Kidney epithelial cell (primary cell): Measurements from ENCODE around the gene CD1D. TPM values are rescaled to one million over a fixed set of nuclear protein-coding genes. Genes with fewer than 3 reads are reported as not detected.

Source experiments
- DNase-seq: peaks from one replicate; pipeline ENCODE4 v3.0.0-alpha.2; 2010; ENCODE audit warnings: low read depth
- H3K27me3 ChIP-seq: 2 replicates; pipeline ENCODE4 v1.6.0; 2011; ENCODE audit warnings: low read length; ENCODE audit not compliant: control insufficient read depth, insufficient read depth
- H3K36me3 ChIP-seq: 2 replicates; pipeline ENCODE4 v1.5.1; 2011; ENCODE audit warnings: low read length; ENCODE audit not compliant: control insufficient read depth, insufficient read depth
- H3K4me3 ChIP-seq: 2 replicates; pipeline ENCODE4 v1.5.1; 2011; ENCODE audit warnings: low read depth, mild to moderate bottlenecking, control low read depth, low read length
- total RNA-seq: library from RNA; depleted of rRNA; stranded (reverse); fragments of >200 nt; gene quantifications from 2 replicates; pipeline ENCODE4 v1.2.3, GENCODE V29; 2015
- TF ChIP-seq, protein P1 (sequence below): IDR thresholded peaks from 2 replicates; pipeline ENCODE4 v1.5.1; 2011; ENCODE audit warnings: mild to moderate bottlenecking, moderate library complexity, low read length, control low read depth, inconsistent platforms; ENCODE audit not compliant: insufficient read depth, poor library complexity, severe bottlenecking

CD1D gene
- total RNA-seq, 1 donor from 2014 or later = 0.67 TPM

DNA sequence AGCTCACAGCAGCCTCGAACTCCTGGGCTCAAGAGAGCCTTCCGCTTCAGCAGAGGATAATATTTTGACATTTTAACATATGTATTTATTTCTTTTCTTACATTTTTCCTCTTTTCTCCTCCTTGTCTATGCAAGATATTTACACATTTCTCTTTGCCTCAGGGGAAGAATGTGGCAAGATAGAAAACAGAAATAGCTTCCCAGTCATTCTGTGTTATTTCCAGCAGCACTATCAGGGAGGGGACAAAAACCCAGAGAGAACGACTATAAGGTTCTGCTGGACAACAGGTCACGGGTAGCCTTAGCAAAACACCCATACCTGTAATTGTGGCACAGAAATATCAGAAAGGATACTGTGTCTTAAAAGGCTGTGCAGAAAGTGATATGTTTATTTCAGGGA is 7.9 kb downstream of the CD1D start:
- TF ChIP-seq, protein P1, sequence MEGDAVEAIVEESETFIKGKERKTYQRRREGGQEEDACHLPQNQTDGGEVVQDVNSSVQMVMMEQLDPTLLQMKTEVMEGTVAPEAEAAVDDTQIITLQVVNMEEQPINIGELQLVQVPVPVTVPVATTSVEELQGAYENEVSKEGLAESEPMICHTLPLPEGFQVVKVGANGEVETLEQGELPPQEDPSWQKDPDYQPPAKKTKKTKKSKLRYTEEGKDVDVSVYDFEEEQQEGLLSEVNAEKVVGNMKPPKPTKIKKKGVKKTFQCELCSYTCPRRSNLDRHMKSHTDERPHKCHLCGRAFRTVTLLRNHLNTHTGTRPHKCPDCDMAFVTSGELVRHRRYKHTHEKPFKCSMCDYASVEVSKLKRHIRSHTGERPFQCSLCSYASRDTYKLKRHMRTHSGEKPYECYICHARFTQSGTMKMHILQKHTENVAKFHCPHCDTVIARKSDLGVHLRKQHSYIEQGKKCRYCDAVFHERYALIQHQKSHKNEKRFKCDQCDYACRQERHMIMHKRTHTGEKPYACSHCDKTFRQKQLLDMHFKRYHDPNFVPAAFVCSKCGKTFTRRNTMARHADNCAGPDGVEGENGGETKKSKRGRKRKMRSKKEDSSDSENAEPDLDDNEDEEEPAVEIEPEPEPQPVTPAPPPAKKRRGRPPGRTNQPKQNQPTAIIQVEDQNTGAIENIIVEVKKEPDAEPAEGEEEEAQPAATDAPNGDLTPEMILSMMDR = no peak
- H3K27me3 ChIP-seq = peaks cover 3% of the 10 kb centered on the region
- no peak overlapping the region for H3K4me3 ChIP-seq
- no peaks in the 10 kb centered on the region for H3K36me3 ChIP-seq
- no peak for DNase-seq

DNA sequence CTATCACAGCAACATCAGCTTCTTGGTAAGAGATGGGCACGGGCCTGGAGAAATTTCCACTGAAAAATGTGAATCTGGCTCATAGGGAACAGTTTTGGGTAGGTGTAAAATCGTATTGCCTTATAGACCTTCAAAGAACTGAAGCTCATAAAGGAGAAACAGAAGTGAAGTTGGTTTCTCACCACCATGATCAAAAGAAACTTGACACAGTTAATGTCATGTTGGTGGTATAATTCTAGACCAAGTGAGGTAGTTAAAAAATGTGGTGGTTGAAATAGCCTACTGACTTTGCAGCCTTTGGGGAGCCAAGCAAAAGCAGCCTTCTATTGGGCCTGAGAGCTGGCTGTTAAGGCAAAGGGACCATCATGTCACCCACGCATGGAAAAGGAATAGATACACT is 8.9 kb downstream of the CD1D start:
- DNase-seq = no peak
- H3K36me3 ChIP-seq = no peaks in the 10 kb centered on the region
- H3K4me3 ChIP-seq = no peak overlapping the region
- no peaks in the 10 kb centered on the region for H3K27me3 ChIP-seq
- TF ChIP-seq, protein P1 = no peak

DNA sequence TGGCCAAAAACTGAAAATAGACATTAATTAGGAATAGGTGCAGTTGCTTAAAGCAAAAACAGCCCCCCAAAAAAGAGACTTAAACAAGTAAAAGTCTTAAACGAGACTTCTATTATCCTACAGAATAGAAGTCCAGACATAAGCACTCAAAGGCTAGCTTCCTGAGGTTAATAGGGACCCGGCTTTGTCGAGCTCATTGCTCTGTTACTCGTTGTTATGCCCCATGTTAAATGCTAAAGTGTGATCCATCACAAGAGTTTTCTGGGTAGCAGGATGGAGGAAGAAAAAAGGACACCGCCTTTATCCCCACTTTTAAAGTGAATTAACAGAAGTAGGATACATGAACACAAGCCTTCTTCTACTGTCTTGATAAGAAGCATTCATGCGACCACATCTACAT is 10.6 kb downstream of the CD1D start:
- Histone ChIP-seq H3K4me3 (no peak overlapping the region), H3K27me3 (no peaks in the 10 kb centered on the region), H3K36me3 (no peaks in the 10 kb centered on the region)
- TF ChIP-seq, protein P1 = no peak
- DNase-seq = no peak

DNA sequence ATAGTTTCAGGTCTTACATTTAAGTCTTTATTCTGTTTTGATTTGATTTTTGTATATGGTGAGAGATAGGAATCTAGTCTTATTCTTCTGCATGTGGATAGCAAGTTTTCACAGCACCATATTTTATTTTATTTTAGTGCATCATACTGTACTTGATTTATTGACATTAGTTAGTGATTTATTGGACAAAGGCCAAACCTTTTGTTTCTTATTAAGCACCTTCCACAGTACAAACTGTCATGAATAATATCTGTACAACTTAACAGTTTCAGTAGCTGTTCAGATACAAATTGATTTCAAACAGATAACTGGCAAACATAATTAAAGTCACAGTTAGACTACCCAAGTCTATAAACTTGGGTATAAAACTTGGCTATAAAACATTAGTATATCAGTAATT is 15.8 kb downstream of the CD1D start:
- no peaks in the 10 kb centered on the region for H3K36me3 ChIP-seq
- H3K4me3 ChIP-seq = no peak overlapping the region
- TF ChIP-seq, protein P1 = no peak
- no peak for DNase-seq
- no peaks in the 10 kb centered on the region for H3K27me3 ChIP-seq

DNA sequence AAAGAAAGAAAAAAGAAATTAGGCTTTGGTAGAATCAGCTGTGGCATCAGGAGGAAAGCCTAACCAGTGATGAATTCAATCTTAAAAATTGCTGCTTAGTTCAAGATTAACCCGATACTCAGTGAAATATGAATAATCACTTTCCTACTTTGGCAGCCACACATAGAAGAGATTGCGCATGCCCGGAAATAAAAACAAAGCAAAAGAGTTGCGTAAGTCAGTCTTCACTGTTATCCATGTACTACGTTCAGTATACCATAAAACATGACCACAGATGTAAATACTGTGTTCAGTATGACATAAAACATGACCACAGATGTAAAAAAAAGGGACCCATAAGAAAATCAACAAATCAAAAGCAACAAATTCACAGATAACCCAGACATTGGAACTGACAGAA is 19.2 kb downstream of the CD1D start:
- DNase-seq = no peak
- Histone ChIP-seq H3K36me3 (no peaks in the 10 kb centered on the region), H3K4me3 (no peak overlapping the region), H3K27me3 (no peaks in the 10 kb centered on the region)
- TF ChIP-seq, protein P1 = no peak

DNA sequence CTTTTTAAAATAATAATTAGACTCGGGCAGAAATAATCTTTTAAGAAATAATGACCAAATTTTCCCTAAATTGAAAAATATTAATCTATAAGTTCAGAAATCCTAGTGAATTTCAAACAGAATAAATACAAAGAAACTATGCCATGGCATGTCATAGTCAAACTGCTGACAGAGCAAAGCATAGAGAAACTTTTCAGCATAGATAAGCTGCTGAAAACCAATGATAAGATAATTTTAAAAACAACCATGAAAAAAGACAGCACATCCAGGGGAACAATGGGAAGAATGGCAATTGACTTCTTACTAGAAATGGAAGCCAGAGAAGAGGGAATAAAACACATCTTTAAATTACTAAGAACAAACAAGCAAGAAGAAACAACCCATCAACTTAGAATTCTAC is 19.8 kb downstream of the CD1D start:
- Histone ChIP-seq H3K36me3 (no peaks in the 10 kb centered on the region), H3K27me3 (no peaks in the 10 kb centered on the region), H3K4me3 (no peak overlapping the region)
- TF ChIP-seq, protein P1 = no peak
- DNase-seq = no peak
